Endothelial cell of umbilical vein (primary cell): ENCODE measurements around the gene PRIMPOL.

ENCODE experiments used
- EZH2 ChIP-seq: IDR thresholded peaks from 2 replicates; pipeline ENCODE4 v1.6.1; 2012; ENCODE audit warnings: borderline replicate concordance, low read depth, mild to moderate bottlenecking, moderate library complexity, low read length, inconsistent platforms; ENCODE audit not compliant: severe bottlenecking
- FOS ChIP-seq: IDR thresholded peaks from 2 replicates; pipeline ENCODE4 v1.6.1; 2011; ENCODE audit warnings: mild to moderate bottlenecking, low read length, moderate library complexity, borderline replicate concordance; ENCODE audit not compliant: insufficient read depth
- POLR2AphosphoS5 ChIP-seq: IDR thresholded peaks from 2 replicates; pipeline ENCODE4 v1.6.1; 2012; ENCODE audit warnings: low read depth, mild to moderate bottlenecking, control low read depth, low read length, moderate library complexity; ENCODE audit not compliant: insufficient read depth

DNA sequence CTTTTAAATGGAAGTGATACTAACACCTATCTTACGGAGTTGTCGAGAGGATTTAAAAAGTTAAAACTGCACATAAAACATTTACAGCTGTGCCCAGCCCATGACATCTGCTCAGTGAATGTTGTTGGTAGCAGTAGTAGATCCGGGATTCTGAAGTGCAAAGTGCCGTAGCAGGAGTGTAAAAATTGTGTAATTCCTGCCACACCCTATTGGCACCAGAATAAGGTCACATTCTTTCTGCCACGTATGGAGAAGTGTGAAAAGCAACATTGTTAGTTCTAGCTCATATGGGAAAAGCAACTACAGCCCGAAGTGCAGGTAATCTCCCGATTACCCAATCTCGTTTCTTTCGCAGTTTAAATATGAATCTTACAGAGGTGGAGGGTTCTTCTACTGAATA is 31.2 kb downstream of the PRIMPOL start:
- no peak for TF ChIP-seq POLR2AphosphoS5
- TF ChIP-seq FOS: no peak
- TF ChIP-seq EZH2: no peak
